ENCODE measurements around the gene MEP1B.

The MEP1B gene

DNA sequence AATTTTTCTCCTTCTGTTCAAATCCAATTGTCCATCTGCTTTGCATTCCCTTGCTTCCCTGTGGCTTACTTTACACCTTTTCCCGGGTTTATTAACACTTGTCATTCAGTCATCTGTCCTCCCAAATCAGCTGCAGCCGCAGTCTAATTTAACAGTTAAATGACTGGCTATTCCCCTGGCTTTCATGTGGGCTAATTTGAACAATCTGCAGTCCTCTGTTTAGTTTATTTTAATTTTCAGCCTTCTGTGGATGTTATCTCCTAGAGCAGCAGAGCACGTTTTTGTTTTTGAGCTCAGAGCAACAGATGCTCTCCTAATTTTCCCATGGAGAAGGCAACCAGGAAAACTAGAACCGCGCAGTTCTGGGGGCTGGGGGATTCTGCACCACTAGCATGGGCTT lies 55.0 kb downstream of the MEP1B start:
- H3K4me1 ChIP-seq (ENCODE audit: control insufficient read depth in 5 of 5, insufficient read depth in 5 of 5, low read length in 5 of 5): no peaks in the 10 kb centered on the region
- no peak overlapping the region for H3K9ac ChIP-seq (ENCODE audit: low read length in 5 of 5)
- H3K9me3 ChIP-seq (ENCODE audit: control insufficient read depth in 5 of 5, low read length in 5 of 5): no peaks in the 10 kb centered on the region
- no peak overlapping the region for H3K4me3 ChIP-seq (ENCODE audit: low read depth in 1 of 5, low read length in 5 of 5)
- H3K36me3 ChIP-seq (ENCODE audit: control insufficient read depth in 5 of 5, insufficient read depth in 5 of 5, low read length in 5 of 5): no peaks in the 10 kb centered on the region
- H3K27ac ChIP-seq (ENCODE audit: low read depth, low read length): no peak overlapping the region
- no peaks in the 10 kb centered on the region for H3K27me3 ChIP-seq (ENCODE audit: control insufficient read depth in 5 of 5, insufficient read depth in 4 of 5, low read length in 5 of 5)

DNA sequence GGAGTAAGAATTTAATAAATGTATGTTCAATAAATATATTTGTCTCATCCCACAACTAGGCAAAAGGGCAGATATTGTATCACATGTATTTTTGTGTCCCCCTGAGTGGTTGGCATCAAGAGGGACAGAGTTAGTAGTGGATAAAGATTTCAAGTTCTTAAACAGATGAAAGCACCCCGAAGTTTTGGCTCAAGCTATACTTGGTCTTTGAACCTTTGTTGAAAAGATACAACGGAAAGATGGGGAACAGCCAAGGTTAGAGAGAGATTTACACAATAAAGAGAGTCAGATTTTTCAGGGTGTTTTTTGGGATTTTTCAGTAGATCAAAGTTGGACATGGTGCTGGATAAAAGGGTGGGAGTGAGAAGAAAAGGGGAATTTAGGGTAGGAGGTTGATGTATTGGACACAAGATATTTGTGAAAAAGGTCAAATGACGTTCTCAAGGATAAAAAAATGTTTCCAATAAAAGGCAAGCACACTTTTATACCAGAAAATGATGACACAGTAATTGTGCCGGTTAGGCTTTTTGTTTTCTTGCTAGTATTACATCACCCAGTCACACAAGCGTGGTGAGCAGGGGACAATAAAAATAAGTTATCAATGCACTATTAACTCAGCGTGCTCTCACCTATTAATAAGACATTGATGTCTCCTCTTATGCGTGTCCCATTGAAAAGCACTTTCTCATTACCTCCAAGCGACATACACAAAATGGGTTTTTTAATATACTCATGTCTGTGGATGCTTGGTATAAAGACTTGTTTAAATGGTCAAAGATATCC lies 59.5 kb downstream of the MEP1B start:
- H3K27me3 ChIP-seq (ENCODE audit: control insufficient read depth in 5 of 5, insufficient read depth in 4 of 5, low read length in 5 of 5): no peaks in the 10 kb centered on the region

DNA sequence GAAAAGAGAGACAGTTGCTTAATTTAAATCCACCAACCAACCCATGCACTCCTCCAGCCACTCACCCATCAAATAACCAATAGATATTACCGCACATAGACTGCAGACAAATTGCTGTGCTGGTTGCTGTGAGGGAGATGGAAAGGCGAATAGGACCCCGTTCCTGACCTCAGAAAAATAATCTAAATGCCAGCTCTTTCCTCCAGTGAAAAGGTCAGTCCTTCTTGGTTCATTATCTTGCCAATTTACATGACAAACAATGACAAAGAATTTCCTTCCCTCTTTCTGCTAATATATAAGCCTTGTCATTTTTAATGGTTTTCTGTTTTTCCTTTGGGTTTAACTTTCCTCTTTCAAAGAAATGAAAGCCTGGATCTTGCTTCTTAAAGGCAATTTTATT lies 61.6 kb downstream of the MEP1B start:
- H3K4me3 ChIP-seq (ENCODE audit: low read depth in 1 of 5, low read length in 5 of 5): no peak overlapping the region
- H3K9ac ChIP-seq (ENCODE audit: low read length in 5 of 5): no peak overlapping the region
- H3K27me3 ChIP-seq (ENCODE audit: control insufficient read depth in 5 of 5, insufficient read depth in 4 of 5, low read length in 5 of 5): no peaks in the 10 kb centered on the region
- no peak overlapping the region for H3K27ac ChIP-seq (ENCODE audit: low read depth, low read length)
- no peaks in the 10 kb centered on the region for H3K36me3 ChIP-seq (ENCODE audit: control insufficient read depth in 5 of 5, insufficient read depth in 5 of 5, low read length in 5 of 5)
- H3K4me1 ChIP-seq (ENCODE audit: control insufficient read depth in 5 of 5, insufficient read depth in 5 of 5, low read length in 5 of 5): no peaks in the 10 kb centered on the region
- no peaks in the 10 kb centered on the region for H3K9me3 ChIP-seq (ENCODE audit: control insufficient read depth in 5 of 5, low read length in 5 of 5)

More for the DNA sequence above, 59.5 kb downstream of the MEP1B start:
- Histone ChIP-seq H3K4me3 (ENCODE audit: low read depth in 1 of 5, low read length in 5 of 5) (no peak overlapping the region), H3K9ac (ENCODE audit: low read length in 5 of 5) (no peak overlapping the region), H3K4me1 (ENCODE audit: control insufficient read depth in 5 of 5, insufficient read depth in 5 of 5, low read length in 5 of 5) (no peaks in the 10 kb centered on the region), H3K27ac (ENCODE audit: low read depth, low read length) (no peak overlapping the region), H3K9me3 (ENCODE audit: control insufficient read depth in 5 of 5, low read length in 5 of 5) (no peaks in the 10 kb centered on the region), H3K36me3 (ENCODE audit: control insufficient read depth in 5 of 5, insufficient read depth in 5 of 5, low read length in 5 of 5) (no peaks in the 10 kb centered on the region)

DNA sequence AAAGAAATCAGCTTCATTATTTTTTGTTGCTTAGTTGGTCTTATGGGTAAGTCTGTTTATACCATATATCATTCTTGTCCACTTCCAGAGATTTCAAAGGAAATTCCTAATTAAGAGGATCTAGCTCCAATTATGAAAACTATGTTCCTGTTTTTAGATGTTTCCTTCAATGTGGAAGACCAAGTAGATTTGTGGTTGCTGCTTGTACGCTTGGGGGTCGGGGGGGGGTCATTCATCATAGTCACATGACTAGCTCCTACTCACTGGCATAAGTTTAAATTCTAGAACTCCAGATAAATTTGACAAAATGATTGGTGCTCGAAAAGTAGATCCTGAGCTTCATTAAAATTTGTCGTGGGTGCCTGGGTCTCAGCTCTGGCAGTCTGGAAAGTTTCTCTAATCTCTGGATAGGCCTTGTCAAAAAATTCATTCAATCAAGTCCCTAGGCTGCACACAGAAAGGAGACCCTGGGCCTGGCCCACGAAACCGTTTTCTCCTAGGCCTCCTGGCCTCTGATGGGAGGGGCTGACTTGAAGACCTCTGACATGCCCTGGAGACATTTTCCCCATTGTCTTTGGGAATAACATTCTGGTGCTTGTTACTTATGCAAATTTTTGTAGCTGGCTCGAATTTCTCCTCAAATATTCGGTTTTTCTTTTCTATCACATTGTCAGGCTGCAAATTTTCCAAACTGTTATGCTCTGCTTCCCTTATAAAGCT lies 62.5 kb downstream of the MEP1B start:
- Histone ChIP-seq H3K4me3 (ENCODE audit: low read depth in 1 of 5, low read length in 5 of 5) (no peak overlapping the region), H3K4me1 (ENCODE audit: control insufficient read depth in 5 of 5, insufficient read depth in 5 of 5, low read length in 5 of 5) (no peaks in the 10 kb centered on the region), H3K36me3 (ENCODE audit: control insufficient read depth in 5 of 5, insufficient read depth in 5 of 5, low read length in 5 of 5) (no peaks in the 10 kb centered on the region), H3K27me3 (ENCODE audit: control insufficient read depth in 5 of 5, insufficient read depth in 4 of 5, low read length in 5 of 5) (no peaks in the 10 kb centered on the region), H3K9ac (ENCODE audit: low read length in 5 of 5) (no peak overlapping the region), H3K27ac (ENCODE audit: low read depth, low read length) (no peak overlapping the region), H3K9me3 (ENCODE audit: control insufficient read depth in 5 of 5, low read length in 5 of 5) (no peaks in the 10 kb centered on the region)

DNA sequence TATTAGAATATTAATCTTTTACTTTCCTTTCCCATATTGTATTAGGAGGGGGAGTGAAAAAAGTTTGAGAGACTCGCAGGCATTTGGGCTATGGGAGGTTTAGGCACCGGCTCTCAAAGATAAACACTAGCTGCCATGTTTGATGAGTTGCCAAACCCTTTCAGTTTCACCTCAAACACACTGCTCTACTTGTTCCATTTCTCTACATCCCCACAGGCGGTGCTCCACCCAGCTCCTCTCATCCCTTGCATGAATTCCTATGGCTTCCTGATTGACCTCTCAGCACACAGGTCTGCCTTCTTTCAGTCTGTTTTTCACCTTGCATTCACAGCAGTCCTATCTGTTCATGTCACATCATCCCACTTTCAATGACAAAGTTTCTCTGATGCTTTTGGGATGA lies 65.7 kb downstream of the MEP1B start:
- H3K4me1 ChIP-seq (ENCODE audit: control insufficient read depth in 5 of 5, insufficient read depth in 5 of 5, low read length in 5 of 5): no peaks in the 10 kb centered on the region
- H3K9ac ChIP-seq (ENCODE audit: low read length in 5 of 5): no peak overlapping the region
- no peaks in the 10 kb centered on the region for H3K27me3 ChIP-seq (ENCODE audit: control insufficient read depth in 5 of 5, insufficient read depth in 4 of 5, low read length in 5 of 5)
- H3K9me3 ChIP-seq (ENCODE audit: control insufficient read depth in 5 of 5, low read length in 5 of 5): no peaks in the 10 kb centered on the region
- no peak overlapping the region for H3K4me3 ChIP-seq (ENCODE audit: low read depth in 1 of 5, low read length in 5 of 5)
- no peaks in the 10 kb centered on the region for H3K36me3 ChIP-seq (ENCODE audit: control insufficient read depth in 5 of 5, insufficient read depth in 5 of 5, low read length in 5 of 5)
- no peak overlapping the region for H3K27ac ChIP-seq (ENCODE audit: low read depth, low read length)

DNA sequence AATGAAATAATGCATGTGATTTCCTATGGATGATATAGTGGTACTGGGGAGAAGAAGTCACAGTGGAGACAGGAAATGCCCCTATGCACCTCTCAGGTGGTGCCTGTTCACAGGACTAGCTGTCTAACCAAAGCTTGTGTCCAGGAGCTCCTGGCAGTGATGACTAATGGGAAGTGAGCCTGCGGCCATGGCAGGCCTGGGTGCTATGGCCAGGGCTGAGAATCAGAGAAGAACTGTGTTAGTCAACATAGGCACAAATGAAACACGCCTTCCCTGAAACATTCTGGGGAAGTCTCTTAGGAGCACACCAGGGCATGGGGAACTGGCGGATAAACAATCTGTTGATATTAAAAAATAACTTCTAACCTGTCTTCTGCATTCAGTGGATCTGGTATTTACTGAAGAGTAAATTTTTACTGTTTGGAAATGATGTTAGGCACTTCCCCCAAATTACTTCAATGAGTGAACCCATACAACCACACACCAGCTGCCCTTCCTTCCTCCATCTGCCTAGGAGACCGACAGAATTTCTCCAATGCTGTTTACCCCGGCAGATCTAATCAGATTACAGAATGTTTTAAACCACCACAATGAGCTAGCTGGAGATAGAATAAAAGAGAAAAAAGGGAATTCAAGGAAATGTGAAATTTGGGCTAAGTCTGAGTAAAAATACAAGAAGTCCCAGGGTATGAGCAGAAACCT lies 67.4 kb downstream of the MEP1B start:
- Histone ChIP-seq H3K27me3 (ENCODE audit: control insufficient read depth in 5 of 5, insufficient read depth in 4 of 5, low read length in 5 of 5) (no peaks in the 10 kb centered on the region), H3K36me3 (ENCODE audit: control insufficient read depth in 5 of 5, insufficient read depth in 5 of 5, low read length in 5 of 5) (no peaks in the 10 kb centered on the region), H3K27ac (ENCODE audit: low read depth, low read length) (no peak overlapping the region), H3K4me1 (ENCODE audit: control insufficient read depth in 5 of 5, insufficient read depth in 5 of 5, low read length in 5 of 5) (no peaks in the 10 kb centered on the region), H3K9me3 (ENCODE audit: control insufficient read depth in 5 of 5, low read length in 5 of 5) (no peaks in the 10 kb centered on the region), H3K4me3 (ENCODE audit: low read depth in 1 of 5, low read length in 5 of 5) (no peak overlapping the region), H3K9ac (ENCODE audit: low read length in 5 of 5) (no peak overlapping the region)

DNA sequence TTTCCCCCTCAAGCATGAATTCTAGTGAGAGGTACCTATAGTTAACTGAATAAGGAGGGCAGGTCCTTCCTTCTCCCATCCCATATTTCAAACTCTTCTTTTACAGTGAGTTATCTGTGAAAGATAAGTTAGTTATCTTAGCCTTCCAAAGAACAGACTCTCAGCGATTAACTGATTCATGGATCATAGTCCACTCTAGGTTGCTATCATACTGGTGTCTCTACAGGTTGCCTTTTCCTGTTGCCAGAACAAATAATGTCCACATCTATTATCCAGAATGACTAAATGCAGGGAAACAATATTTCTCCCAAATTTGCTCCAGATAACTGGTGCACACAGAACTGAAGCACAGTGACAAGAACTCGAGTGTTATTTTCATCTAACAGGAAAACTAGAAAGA lies 68.3 kb downstream of the MEP1B start:
- H3K4me3 ChIP-seq (ENCODE audit: low read depth in 1 of 5, low read length in 5 of 5): no peak overlapping the region
- H3K4me1 ChIP-seq (ENCODE audit: control insufficient read depth in 5 of 5, insufficient read depth in 5 of 5, low read length in 5 of 5): no peaks in the 10 kb centered on the region
- no peaks in the 10 kb centered on the region for H3K9me3 ChIP-seq (ENCODE audit: control insufficient read depth in 5 of 5, low read length in 5 of 5)
- no peak overlapping the region for H3K9ac ChIP-seq (ENCODE audit: low read length in 5 of 5)
- H3K27me3 ChIP-seq (ENCODE audit: control insufficient read depth in 5 of 5, insufficient read depth in 4 of 5, low read length in 5 of 5): no peaks in the 10 kb centered on the region
- no peaks in the 10 kb centered on the region for H3K36me3 ChIP-seq (ENCODE audit: control insufficient read depth in 5 of 5, insufficient read depth in 5 of 5, low read length in 5 of 5)
- H3K27ac ChIP-seq (ENCODE audit: low read depth, low read length): no peak overlapping the region

DNA sequence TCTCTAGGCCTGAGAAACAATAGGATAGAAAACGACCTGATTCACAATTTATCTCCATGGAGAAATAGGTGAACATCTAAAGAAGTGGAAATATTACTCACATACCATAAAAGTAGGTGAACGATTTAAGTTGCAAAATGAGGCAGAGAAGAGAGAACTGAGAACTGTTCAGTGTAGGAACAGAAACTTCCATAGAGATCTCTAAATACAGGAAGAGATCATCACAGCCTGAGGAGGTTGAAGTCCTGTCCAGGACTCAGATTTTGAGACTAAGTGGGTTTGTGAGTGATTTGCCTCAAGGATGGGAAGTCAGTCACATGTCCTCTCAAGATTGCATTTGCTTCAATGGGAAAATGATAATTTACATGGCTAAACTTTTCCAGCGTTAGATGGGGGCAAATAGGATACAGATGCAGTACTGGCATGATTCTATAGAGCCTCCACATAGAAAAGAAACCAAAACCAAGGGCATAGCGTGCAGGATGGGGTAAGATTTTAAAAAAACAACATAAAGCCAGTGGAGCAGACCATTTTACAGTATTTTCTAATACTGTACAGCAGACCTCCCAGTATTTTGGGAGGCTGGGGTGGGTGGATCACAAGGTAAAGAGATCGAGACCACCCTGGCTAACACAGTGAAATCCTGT lies 68.8 kb downstream of the MEP1B start:
- Histone ChIP-seq H3K9ac (ENCODE audit: low read length in 5 of 5) (no peak overlapping the region), H3K27ac (ENCODE audit: low read depth, low read length) (no peak overlapping the region), H3K36me3 (ENCODE audit: control insufficient read depth in 5 of 5, insufficient read depth in 5 of 5, low read length in 5 of 5) (no peaks in the 10 kb centered on the region), H3K4me3 (ENCODE audit: low read depth in 1 of 5, low read length in 5 of 5) (no peak overlapping the region), H3K27me3 (ENCODE audit: control insufficient read depth in 5 of 5, insufficient read depth in 4 of 5, low read length in 5 of 5) (no peaks in the 10 kb centered on the region), H3K9me3 (ENCODE audit: control insufficient read depth in 5 of 5, low read length in 5 of 5) (no peaks in the 10 kb centered on the region), H3K4me1 (ENCODE audit: control insufficient read depth in 5 of 5, insufficient read depth in 5 of 5, low read length in 5 of 5) (no peaks in the 10 kb centered on the region)

DNA sequence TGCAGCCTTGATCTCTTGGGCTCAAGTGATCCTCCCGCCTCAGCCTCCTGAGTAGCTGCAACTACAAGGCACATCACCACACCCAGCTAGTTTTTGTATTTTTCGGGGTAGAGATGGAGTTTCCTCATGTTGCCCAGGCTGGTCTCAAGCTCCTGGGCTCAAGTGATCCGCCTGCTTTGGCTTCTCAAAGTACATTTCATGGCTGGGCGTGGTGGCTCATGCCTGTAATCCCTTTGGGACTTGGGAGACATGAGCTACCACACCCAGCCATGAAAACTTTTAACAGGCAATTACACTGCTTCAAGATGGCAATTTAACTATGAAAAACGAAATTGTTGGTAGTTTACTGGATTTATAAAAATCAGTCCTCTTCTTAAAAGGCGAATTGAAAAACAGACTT lies 69.7 kb downstream of the MEP1B start:
- Histone ChIP-seq H3K9ac (ENCODE audit: low read length in 5 of 5) (no peak overlapping the region), H3K4me3 (ENCODE audit: low read depth in 1 of 5, low read length in 5 of 5) (no peak overlapping the region), H3K36me3 (ENCODE audit: control insufficient read depth in 5 of 5, insufficient read depth in 5 of 5, low read length in 5 of 5) (no peaks in the 10 kb centered on the region), H3K9me3 (ENCODE audit: control insufficient read depth in 5 of 5, low read length in 5 of 5) (no peaks in the 10 kb centered on the region), H3K27ac (ENCODE audit: low read depth, low read length) (no peak overlapping the region), H3K4me1 (ENCODE audit: control insufficient read depth in 5 of 5, insufficient read depth in 5 of 5, low read length in 5 of 5) (no peaks in the 10 kb centered on the region), H3K27me3 (ENCODE audit: control insufficient read depth in 5 of 5, insufficient read depth in 4 of 5, low read length in 5 of 5) (no peaks in the 10 kb centered on the region)

DNA sequence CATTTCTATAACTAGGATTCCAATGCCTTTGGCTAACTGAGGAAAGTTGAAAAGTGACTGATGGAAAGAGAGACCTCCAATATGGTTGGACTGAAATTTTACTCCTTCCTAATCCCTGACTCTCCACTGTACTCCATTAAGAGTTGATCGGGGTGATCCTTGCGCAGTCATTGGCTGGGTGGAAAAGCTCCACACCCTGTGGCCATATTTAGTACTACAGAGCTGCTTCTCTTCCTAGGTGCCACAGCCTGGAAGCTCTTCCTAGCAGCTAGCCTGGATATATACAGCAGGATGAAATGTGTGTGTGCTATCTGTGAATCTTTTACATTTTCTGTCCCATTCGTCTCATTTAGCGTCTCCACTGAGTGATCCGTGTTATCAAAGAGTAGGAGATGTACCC lies 71.2 kb downstream of the MEP1B start:
- Histone ChIP-seq H3K4me3 (ENCODE audit: low read depth in 1 of 5, low read length in 5 of 5) (no peak overlapping the region), H3K27me3 (ENCODE audit: control insufficient read depth in 5 of 5, insufficient read depth in 4 of 5, low read length in 5 of 5) (no peaks in the 10 kb centered on the region), H3K9me3 (ENCODE audit: control insufficient read depth in 5 of 5, low read length in 5 of 5) (no peaks in the 10 kb centered on the region), H3K36me3 (ENCODE audit: control insufficient read depth in 5 of 5, insufficient read depth in 5 of 5, low read length in 5 of 5) (no peaks in the 10 kb centered on the region), H3K9ac (ENCODE audit: low read length in 5 of 5) (no peak overlapping the region), H3K27ac (ENCODE audit: low read depth, low read length) (no peak overlapping the region), H3K4me1 (ENCODE audit: control insufficient read depth in 5 of 5, insufficient read depth in 5 of 5, low read length in 5 of 5) (no peaks in the 10 kb centered on the region)

All from subcutaneous abdominal adipose tissue (tissue), 5 donors.